IPS DF 4.7 (cell line): Measurements from ENCODE around the gene SSH2.
"Not testable (repeated sequence)": the region's sequence is repeated elsewhere in the genome, so short reads cannot be mapped to it uniquely, and the experiment has no call there.

ENCODE experiments used
- DNase-seq: peaks from one replicate; pipeline ENCODE4 v3.0.0-alpha.2; 2013; ENCODE audit warnings: low spot score; ENCODE audit errors: extremely low read depth

The SSH2 gene

DNA sequence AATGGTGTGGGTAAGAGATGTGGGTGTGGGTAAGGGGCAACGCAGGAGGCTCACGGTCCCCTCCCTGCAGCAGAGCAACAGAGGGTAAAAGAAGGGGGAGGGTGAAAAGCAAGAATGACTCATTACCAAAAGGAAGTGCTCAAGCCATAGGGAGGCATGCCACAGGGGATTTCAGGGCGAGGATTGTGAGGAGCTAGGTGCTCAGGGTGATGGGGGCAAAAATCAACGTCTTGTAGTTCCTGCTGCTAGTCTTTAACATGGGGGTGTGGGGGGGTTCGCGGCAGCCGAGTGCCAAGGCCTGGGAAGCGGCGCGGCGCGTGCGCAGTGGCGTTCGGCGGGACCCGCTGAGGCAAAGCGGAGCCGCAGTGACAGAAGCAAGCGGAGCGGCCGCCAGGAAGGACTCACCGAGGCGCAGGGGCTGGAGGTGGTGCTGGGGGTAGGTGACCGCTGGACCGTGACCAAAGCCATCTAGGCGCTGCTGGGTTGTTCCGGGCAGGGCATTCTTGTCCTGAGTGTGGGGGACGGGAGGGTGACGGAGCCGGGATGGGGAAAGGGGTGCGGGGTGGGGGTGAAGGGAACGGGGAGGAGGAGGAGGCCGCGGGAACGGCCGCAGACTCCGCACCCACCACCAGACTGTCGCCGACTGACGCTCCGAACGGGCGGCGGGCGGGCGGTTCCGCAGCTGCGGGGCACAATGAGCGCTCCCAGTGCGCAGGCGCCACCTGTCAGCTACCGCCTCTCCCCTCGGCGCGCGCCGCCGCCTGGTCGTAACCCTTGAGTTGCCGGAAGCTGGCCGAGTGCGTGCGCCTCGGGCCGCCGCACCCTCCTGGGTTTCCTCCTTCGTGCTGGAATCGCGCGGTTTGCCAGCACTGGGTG lies at the start of gene SSH2:
TSS of gene SSH2 (minus strand) at position 696 of the 876 bp plus-strand sequence. CDS start at position 468, 228 bp downstream.
- DNase-seq: no peak

DNA sequence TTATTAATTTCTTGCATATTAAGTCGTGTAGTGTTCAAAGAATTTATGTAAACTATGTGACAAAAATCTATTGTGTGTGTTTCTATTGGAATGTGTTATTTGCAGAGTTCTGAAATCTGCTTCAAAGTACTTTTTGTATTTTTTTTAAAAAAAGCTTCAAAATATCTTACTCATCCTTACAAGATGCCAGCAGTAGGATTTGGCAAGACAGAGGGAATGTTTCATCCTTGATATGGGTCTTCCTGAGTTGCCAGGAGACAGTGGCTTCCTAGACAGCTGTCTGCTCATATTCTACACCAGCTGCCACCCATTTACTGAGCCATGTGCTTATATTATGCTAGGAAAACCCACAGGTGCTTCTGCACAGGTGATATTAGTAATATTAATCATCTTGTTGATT lies 47.8 kb upstream of the SSH2 start:
- no peak for DNase-seq

DNA sequence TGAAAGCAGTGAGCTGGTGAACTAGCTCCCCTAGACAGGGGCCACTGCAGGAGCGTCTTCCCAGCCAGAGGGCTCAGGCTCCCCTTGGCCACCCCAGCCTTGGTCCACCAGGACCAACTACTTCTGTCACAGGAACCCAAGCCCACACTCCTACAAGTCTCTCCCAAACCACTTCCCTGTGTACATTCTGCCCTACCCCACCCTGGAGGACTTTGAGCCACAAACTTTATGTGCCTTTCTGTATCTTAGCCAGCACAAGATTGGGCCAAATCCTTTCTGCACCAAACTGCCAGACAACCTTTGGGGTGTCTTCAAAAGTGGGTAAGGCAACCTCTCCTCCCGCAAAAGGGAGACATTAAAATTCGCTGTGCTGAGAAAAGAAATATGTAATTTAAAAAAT lies 43.0 kb upstream of the SSH2 start:
- DNase-seq: no peak

DNA sequence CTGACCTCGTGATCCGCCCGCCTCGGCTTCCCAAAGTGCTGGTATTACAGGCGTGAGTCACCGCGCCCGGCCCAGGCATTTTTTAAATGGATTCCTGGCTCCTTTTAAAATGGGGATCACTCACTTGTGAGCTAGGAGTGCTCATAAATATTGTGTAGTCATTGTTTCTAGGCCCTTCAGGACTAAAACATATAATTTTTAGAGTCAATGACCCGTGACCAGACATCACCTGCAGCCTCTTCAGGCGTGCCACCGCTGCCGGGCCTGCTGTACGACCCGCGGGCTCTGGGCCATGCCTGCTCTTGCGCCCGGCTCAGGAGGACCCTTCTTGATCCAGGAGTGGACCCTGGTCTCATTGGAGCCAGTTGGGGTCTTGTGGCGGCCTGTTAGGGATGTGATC lies 42.2 kb upstream of the SSH2 start:
- no peak for DNase-seq

DNA sequence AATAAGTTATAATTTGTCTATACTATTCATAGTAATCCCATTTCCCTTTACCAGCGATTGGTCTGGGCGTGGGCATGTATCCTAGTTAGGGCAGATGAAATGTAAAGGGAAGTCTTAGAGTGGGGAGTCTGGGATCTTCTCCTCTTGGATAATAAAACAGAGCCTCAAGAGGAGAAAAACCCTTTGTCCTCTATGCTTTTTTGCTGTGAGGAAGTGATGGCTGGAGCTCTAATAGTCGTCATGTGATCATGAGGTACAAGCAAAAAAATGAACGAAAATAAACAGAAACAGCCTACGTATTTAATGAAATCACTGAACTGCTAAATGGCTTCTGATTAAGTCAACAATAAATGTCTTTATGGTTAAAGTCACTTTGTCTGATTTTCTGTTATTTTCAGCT lies 38.2 kb upstream of the SSH2 start:
- no peak for DNase-seq

DNA sequence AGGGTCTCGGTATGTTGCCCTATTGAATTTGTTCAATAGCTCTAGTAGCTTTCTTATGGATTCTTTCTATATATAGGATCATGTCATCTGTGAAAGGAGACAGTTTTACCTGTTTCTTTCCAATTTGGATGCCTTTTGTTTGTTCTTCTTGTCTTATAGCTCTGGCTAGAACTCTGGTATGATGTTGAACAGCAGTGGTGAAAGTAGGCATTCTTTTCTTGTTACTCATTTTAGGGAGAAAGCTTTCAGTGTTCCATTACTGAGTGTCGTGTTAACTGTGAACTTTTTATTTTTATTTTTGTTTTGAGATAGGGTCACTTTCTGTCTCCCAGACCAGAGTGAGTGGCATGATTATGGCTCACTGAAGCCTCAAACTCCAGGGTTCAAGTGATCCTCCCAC lies 32.6 kb upstream of the SSH2 start:
- DNase-seq: no peak

- no peak for DNase-seq
Measured at GRCh38 chr17:29959658-29960337, 29.8 kb upstream of the SSH2 start.

DNA sequence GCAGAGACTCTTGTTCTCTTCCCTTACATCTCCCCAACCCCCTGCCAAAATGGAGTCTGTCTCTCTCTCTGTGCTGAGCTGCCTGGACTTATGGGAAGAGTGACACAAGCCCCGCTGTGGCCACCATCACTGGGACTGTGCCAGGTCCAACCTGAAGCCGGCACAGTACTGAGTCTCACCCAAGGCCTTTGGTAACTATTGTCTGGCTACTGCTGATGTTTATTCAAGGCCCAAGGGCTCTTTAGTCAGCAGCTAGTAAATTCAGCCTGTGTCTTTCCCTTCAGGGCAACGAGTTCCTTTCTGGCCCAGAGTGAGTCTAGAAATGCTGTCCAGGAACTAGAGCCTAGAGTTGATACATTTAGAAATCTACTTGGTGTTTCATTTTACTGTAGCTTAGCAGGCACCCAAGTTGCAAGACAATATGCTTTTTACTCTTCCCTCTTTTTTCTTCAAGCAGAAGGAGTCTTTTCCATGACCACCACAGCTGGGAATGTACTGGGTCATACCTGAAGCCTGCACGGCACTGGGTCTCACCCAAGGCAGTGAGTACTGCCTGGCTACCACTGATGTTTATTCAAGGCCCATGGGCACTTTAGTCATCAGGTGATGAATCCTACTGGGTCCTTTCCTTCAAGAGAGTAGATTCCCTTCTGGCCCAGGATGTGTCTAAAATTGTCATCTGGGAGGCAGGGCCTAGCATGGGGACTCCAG lies 29.1 kb upstream of the SSH2 start:
- DNase-seq: no peak

DNA sequence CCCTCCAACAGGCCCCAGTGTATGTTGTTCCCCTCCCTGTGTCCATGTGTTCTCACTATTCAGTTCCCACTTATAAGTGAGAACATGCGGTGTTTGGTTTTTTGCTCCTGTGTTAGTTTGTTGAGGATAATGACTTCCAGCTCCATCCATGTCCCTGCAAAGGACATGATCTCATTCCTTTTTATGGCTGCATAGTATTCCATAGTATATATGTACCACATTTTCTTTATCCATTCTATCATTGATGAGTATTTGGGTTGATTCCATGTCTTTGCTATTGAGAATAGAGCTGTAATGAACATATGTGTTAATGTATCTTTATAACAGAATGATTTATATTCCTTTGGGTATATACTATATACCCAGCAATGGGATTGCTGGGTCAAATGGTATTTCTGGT lies 27.5 kb upstream of the SSH2 start:
- not testable (repeated sequence) for DNase-seq

DNA sequence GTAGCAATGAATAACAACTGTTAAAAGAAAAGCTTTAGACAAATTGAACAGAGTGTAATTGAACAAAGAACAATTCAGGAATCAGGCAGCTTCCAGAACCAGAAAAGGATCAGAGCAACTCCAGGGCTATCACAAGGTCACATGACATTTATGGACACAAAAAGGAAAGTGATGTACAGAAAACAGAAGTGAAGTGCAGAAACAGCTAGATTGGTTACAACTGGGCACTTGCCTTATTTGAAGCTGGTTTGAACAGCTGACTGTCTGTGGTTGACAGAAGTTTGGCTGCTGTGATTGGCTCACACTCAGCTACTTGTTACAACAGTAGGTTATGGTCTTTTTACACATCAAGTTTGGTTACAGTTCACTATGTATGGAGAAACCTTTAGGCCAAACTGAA lies 26.2 kb upstream of the SSH2 start:
- DNase-seq: no peak

GRCh38 chr17:29954405-29954804 lies 24.4 kb upstream of the SSH2 start:
- no peak for DNase-seq

- no peak for DNase-seq
Measured at GRCh38 chr17:29949696-29950095, 19.7 kb upstream of the SSH2 start.

- no peak for DNase-seq
Measured at GRCh38 chr17:29948448-29949215, 18.6 kb upstream of the SSH2 start.

- no peak for DNase-seq
Measured at GRCh38 chr17:29945281-29945680, 15.3 kb upstream of the SSH2 start.

GRCh38 chr17:29941334-29941733 lies 11.3 kb upstream of the SSH2 start, which contains the start of gene EFCAB5:
Gene EFCAB5, plus strand, starts transcription at chr17:29941634. Its CDS starts 163 bp downstream, at chr17:29941797.
- DNase-seq: no peak

- no peak for DNase-seq
Measured at GRCh38 chr17:29936724-29937123, 6.7 kb upstream of the SSH2 start.

DNA sequence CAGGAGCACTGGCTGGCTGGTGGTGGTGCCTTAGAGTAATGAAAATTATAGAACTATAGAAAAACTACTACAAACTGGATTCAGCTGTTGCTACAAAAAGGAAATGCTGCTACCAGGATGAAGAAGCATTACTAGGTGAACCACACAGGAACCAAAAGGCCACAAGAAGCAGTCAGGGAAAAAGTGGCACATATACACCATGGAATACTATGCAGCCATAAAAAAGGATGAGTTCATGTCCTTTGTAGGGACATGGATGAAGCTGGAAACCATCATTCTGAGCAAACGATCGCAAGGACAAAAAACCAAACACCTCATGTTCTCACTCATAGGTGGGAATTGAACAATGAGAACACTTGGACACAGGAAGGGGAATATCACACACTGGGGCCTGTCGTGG lies 5.9 kb upstream of the SSH2 start:
- not testable (repeated sequence) for DNase-seq

DNA sequence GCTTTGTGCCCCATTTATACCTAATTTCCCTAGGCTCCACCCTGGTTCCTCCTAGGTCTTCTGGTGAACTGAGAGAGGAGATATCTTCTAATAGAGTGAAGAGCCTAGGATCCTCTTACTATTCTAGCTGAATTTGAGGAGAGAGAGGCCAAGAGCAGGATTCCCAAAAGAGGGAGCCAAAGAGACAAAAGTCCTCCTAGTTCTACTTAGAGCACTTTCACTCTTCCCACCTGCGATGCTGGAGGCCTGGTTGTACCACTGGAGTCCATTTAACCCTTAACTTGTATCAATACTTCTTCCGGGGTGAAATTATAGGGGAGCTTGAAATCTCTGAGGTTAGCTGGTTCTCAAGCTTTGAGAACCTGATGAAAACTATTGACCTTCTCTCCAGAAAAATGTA lies 3.4 kb upstream of the SSH2 start:
- no peak for DNase-seq

- no peak for DNase-seq
Measured at GRCh38 chr17:29931231-29931932, 1.4 kb upstream of the SSH2 start.

- no peak for DNase-seq
Measured at GRCh38 chr17:29930409-29931010, 482 bp upstream of the SSH2 start.
